ENCODE results near the gene DOCK10.

- no peak for TF ChIP-seq POLR2A (IDR thresholded peaks at IDR 0.05; ENCODE audit: low read length)
- no peak for TF ChIP-seq GATA1 (IDR thresholded peaks at IDR 0.05; ENCODE audit: low read depth, low read length)
Observed at GRCh38 chr2:225036431-225036830, 5.8 kb downstream of the DOCK10 start.

Measured in erythroblast (primary cell).